Liver (tissue), 3 donors: ENCODE measurements around the gene RNU1-2.

Source experiments
- GABPA ChIP-seq, 2 donors: IDR thresholded peaks in 1 of 2; conservative IDR thresholded peaks in 1 of 2; 2 replicates each; pipeline ENCODE4 v1.6.1; 2016; ENCODE audit warnings: antibody characterized with exemption in 2 of 2, mild to moderate bottlenecking in 1 of 2, moderate library complexity in 1 of 2
- TF ChIP-seq, protein P1 (sequence below): fragments of 150-350 bp; IDR thresholded peaks from 2 replicates; pipeline ENCODE4 v1.5.1; 2017; ENCODE audit warnings: improper control_type of control experiment, low read depth, low read length; ENCODE audit not compliant: missing input control
- donor health status: healthy.
- donor health status: healthy.

DNA sequence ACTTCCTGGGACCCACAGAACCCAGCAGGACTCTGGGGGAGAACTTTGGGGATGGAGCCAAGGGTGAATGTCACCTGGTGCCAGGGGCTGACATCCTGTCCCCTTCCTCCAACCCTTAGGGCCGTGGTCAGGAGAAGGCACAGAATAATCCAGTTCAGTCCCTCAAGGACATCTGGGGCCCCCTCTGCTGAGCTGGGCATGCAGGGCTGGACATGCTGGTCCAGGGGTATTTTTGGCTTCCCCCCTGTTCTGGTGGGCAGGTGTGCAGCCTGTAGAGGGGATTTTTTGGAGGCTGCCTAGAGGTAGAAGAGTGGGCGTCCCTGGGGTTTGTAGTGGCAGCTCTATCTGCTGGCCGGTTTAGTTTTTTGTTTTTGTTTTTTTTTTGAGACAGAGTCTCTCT, 22.6 kb downstream of the RNU1-2 start:
- TF ChIP-seq, protein P1, sequence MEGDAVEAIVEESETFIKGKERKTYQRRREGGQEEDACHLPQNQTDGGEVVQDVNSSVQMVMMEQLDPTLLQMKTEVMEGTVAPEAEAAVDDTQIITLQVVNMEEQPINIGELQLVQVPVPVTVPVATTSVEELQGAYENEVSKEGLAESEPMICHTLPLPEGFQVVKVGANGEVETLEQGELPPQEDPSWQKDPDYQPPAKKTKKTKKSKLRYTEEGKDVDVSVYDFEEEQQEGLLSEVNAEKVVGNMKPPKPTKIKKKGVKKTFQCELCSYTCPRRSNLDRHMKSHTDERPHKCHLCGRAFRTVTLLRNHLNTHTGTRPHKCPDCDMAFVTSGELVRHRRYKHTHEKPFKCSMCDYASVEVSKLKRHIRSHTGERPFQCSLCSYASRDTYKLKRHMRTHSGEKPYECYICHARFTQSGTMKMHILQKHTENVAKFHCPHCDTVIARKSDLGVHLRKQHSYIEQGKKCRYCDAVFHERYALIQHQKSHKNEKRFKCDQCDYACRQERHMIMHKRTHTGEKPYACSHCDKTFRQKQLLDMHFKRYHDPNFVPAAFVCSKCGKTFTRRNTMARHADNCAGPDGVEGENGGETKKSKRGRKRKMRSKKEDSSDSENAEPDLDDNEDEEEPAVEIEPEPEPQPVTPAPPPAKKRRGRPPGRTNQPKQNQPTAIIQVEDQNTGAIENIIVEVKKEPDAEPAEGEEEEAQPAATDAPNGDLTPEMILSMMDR: no peak
- no peak for TF ChIP-seq GABPA (IDR thresholded peaks at IDR 0.05 in 1 of 2, conservative IDR thresholded peaks at IDR 0.05 in 1 of 2)
